HepG2 (cell line): Measurements from ENCODE around the gene INPP5K. TPM values are rescaled to one million over a fixed set of nuclear protein-coding genes. Genes with fewer than 3 reads are reported as not detected.
A peak's percentile ranks its signal among the peaks of the same experiment; 100 is the strongest.

Experiments used
- ASH2L ChIP-seq: fragments of 300-600, 200-600 bp; sonication (generic); IDR thresholded peaks from 2 replicates; pipeline ENCODE4 v1.7.0; 2017; ENCODE audit warnings: low read depth, mild to moderate bottlenecking, moderate library complexity, mixed read lengths, low read length; ENCODE audit not compliant: insufficient read length
- FOSL1 ChIP-seq: sonication (generic); formaldehyde crosslinking; IDR thresholded peaks from 2 replicates; pipeline ENCODE4 v1.9.0; 2021; ENCODE audit warnings: missing genetic modification reagents, borderline replicate concordance
- GRHL1 ChIP-seq: sonication (generic); formaldehyde crosslinking; conservative IDR thresholded peaks from 2 replicates; pipeline ENCODE4 v1.8.0; 2022; ENCODE audit warnings: missing genetic modification reagents
- KAT2B ChIP-seq: fragments of 150-350 bp; IDR thresholded peaks from 2 replicates; pipeline ENCODE4 v1.6.1; 2014; ENCODE audit warnings: low read depth, low read length, borderline replicate concordance
- KDM1A ChIP-seq: IDR thresholded peaks from 2 replicates; pipeline ENCODE4 v1.6.1; 2016; ENCODE audit warnings: missing compliant biosample characterization
- KDM3A ChIP-seq: IDR thresholded peaks from 2 replicates; pipeline ENCODE4 v1.6.1; 2018; ENCODE audit warnings: low read depth, missing compliant biosample characterization
- KDM5B ChIP-seq: sonication (generic); formaldehyde crosslinking; IDR thresholded peaks from 2 replicates; pipeline ENCODE4 v1.4.0; 2020; ENCODE audit warnings: missing genetic modification reagents, mild to moderate bottlenecking, borderline replicate concordance
- MXD1 ChIP-seq: sonication (generic); formaldehyde crosslinking; IDR thresholded peaks from 2 replicates; pipeline ENCODE4 v1.4.0; 2020; ENCODE audit warnings: mild to moderate bottlenecking, missing genetic modification reagents
- POLR2G ChIP-seq: fragments of 200-400 bp; formaldehyde crosslinking; IDR thresholded peaks from 2 replicates; pipeline ENCODE4 v1.6.1; 2018; ENCODE audit warnings: mild to moderate bottlenecking, low read depth, low read length, moderate library complexity
- SIN3A ChIP-seq: IDR thresholded peaks from 2 replicates; pipeline ENCODE4 v1.6.1; 2011; ENCODE audit warnings: low read depth, mild to moderate bottlenecking, control low read depth, low read length, borderline replicate concordance
- TFAP4 ChIP-seq: sonication (generic); IDR thresholded peaks from 2 replicates; pipeline ENCODE4 v1.6.1; 2016; ENCODE audit warnings: low read depth, borderline replicate concordance
- TP53 ChIP-seq: sonication (generic); formaldehyde crosslinking; conservative IDR thresholded peaks from 2 replicates; pipeline ENCODE4 v1.4.0; 2020; ENCODE audit warnings: missing genetic modification reagents
- ZBTB33 ChIP-seq: sonication (generic); formaldehyde crosslinking; IDR thresholded peaks from 2 replicates; pipeline ENCODE4 v1.4.0; 2020; ENCODE audit warnings: missing genetic modification reagents
- ZHX2 ChIP-seq, 2 experiments: sonication (generic) in 1 of 2; formaldehyde crosslinking in 1 of 2; IDR thresholded peaks; 2 replicates each; pipeline versions ENCODE4 v1.6.1 to v1.9.0; 2014 to 2022; ENCODE audit warnings: antibody characterized with exemption in 1 of 2, borderline replicate concordance in 1 of 2, inconsistent platforms in 1 of 2, low read depth in 1 of 2, missing genetic modification reagents in 1 of 2
- ZNF256 ChIP-seq: sonication (generic); formaldehyde crosslinking; conservative IDR thresholded peaks from 2 replicates; pipeline ENCODE4 v1.4.0; 2020; ENCODE audit warnings: missing genetic modification reagents
- ZNF451 ChIP-seq: sonication (generic); formaldehyde crosslinking; IDR thresholded peaks from 2 replicates; pipeline ENCODE4 v1.5.0; 2020; ENCODE audit warnings: mild to moderate bottlenecking, missing genetic modification reagents
- ZNF724P ChIP-seq: sonication (generic); formaldehyde crosslinking; IDR thresholded peaks from 2 replicates; pipeline ENCODE4 v1.8.0; 2022; ENCODE audit warnings: missing genetic modification reagents, borderline replicate concordance
- polyA plus RNA-seq, 8 experiments: library from polyadenylated mRNA; depleted of rRNA in 3 of 8; stranded (reverse) in 7 of 8; unstranded in 1 of 8; fragments of >200 nt; fragmentation: Illumina TruSeq in 4 of 8; extraction: Trizol in 4 of 8; gene quantifications; 2 replicates each; pipeline versions ENCODE4 v1.2.1 to v1.2.3, GENCODE V29; 2011 to 2016; ENCODE audit warnings: low read depth in 4 of 8, missing spikeins in 1 of 8, mixed read lengths in 1 of 8; ENCODE audit not compliant: insufficient read depth in 1 of 8
- total RNA-seq, 5 experiments: library from RNA; depleted of rRNA; stranded (reverse); fragments of >200 nt; fragmentation: Illumina TruSeq; extraction: Trizol; gene quantifications; 2 replicates each; pipeline ENCODE4 v1.2.3, GENCODE V29; 2016; ENCODE audit warnings: low read depth in 1 of 5

Gene INPP5K
- total and polyA plus RNA-seq, 2 of the 13 experiments (the other 11 are each of a cell fraction or from before 2014, with no cell fraction given), result 4.8 to 9.6 TPM

GRCh38 chr17:1484676-1485422, 31.6 kb downstream of the INPP5K start (continued):
- TF ChIP-seq KDM3A (CRISPR knock-in tag), result 0 out of 2 replicates have a peak, but pooled peaks have one; percentile 21
- TF ChIP-seq ASH2L, result no peak
- TF ChIP-seq SIN3A, result peak; percentile 6; the same call in 1 of the 2 replicates
- 0 out of 2 replicates have a peak, but pooled peaks have one; percentile 26 for TF ChIP-seq ZNF451
- no peak for TF ChIP-seq KDM1A
- no peak for TF ChIP-seq GRHL1 (CRISPR knock-in tag)
- TF ChIP-seq KDM5B, result 0 out of 2 replicates have a peak, but pooled peaks have one; percentile 20
- no peak for TF ChIP-seq ZBTB33 (CRISPR knock-in tag)
- TF ChIP-seq ZHX2 (IDR thresholded peaks at IDR 0.05; ENCODE audit: low read depth), result 0 out of 2 replicates have a peak, but pooled peaks have one; percentile 18
- TF ChIP-seq ZHX2 (CRISPR knock-in tag; IDR thresholded peaks at IDR 0.05; ENCODE audit: borderline replicate concordance), result no peak
- 0 out of 2 replicates have a peak, but pooled peaks have one; percentile 11 for TF ChIP-seq POLR2G
- TF ChIP-seq MXD1, result 0 out of 2 replicates have a peak, but pooled peaks have one; percentile 41
- TF ChIP-seq ZNF724P (CRISPR knock-in tag), result no peak
- no peak for TF ChIP-seq ZNF256 (CRISPR knock-in tag)
- no peak for TF ChIP-seq KAT2B
- peak; percentile 75; the same call in 1 of the 2 replicates for TF ChIP-seq TFAP4
- TF ChIP-seq TP53 (CRISPR knock-in tag), result no peak
- no peak for TF ChIP-seq FOSL1 (CRISPR knock-in tag)
